Large intestine (tissue), 3 donors: Measurements from ENCODE around the gene RAB7A. TPM values are rescaled to one million over a fixed set of nuclear protein-coding genes. Genes with fewer than 3 reads are reported as not detected.
A peak's percentile ranks its signal among the peaks of the same experiment; 100 is the strongest.
"Not testable (repeated sequence)": the region's sequence is repeated elsewhere in the genome, so short reads cannot be mapped to it uniquely, and the experiment has no call there.

Source experiments
- DNase-seq, 2 donors: peaks; one replicate each; pipeline versions ENCODE4 v3.0.0 to v3.0.0-alpha.2; 2013
- H3K27ac ChIP-seq: one replicate; pipeline ENCODE4 v1.5.1; 2013; ENCODE audit warnings: low read length
- H3K27me3 ChIP-seq: 2 replicates; pipeline ENCODE4 v1.6.1; 2013; ENCODE audit warnings: low read length; ENCODE audit not compliant: control insufficient read depth, insufficient read depth
- H3K36me3 ChIP-seq: 2 replicates; pipeline ENCODE4 v1.6.1; 2013; ENCODE audit warnings: low read length; ENCODE audit not compliant: control insufficient read depth, insufficient read depth
- H3K4me1 ChIP-seq: one replicate; pipeline ENCODE4 v1.6.1; 2013; ENCODE audit warnings: low read length; ENCODE audit not compliant: control insufficient read depth, insufficient read depth
- H3K4me3 ChIP-seq: one replicate; pipeline ENCODE4 v1.5.1; 2013; ENCODE audit warnings: low read length
- H3K9me3 ChIP-seq: one replicate; pipeline ENCODE4 v1.6.1; 2013; ENCODE audit warnings: mild to moderate bottlenecking, low read depth, low read length, moderate library complexity; ENCODE audit not compliant: control insufficient read depth
- WGBS: methylation state at CpG from one replicate; pipeline ENCODE4 v1.1.5; 2013; ENCODE audit warnings: low lambda C conversion rate; ENCODE audit not compliant: insufficient coverage; 5-methylcytosine and 5-hydroxymethylcytosine counted together
- polyA plus RNA-seq: library from polyadenylated mRNA; unstranded; fragments of 120-200 nt; gene quantifications from one replicate; pipeline ENCODE4 v1.2.1, GENCODE V29; 2013

Gene RAB7A
- polyA plus RNA-seq, 1 donor = 198 TPM

GRCh38 chr3:128710816-128711433 lies 15.1 kb upstream of the RAB7A start:
- no CpG with 5 or more reads among the region's 7 CpGs for WGBS
- peaks cover 2% of the 10 kb centered on the region for H3K27me3 ChIP-seq
- H3K9me3 ChIP-seq = no peaks in the 10 kb centered on the region
- no peak overlapping the region for H3K27ac ChIP-seq
- H3K4me3 ChIP-seq = no peak overlapping the region
- no peaks in the 10 kb centered on the region for H3K4me1 ChIP-seq
- no peaks in the 10 kb centered on the region for H3K36me3 ChIP-seq
- DNase-seq = no peak

- Histone ChIP-seq H3K4me1 (no peaks in the 10 kb centered on the region), H3K36me3 (no peaks in the 10 kb centered on the region), H3K9me3 (no peaks in the 10 kb centered on the region), H3K4me3 (no peak overlapping the region), H3K27ac (no peak overlapping the region), H3K27me3 (peaks cover 2% of the 10 kb centered on the region)
- WGBS = no CpG with 5 or more reads among the region's 4 CpGs
- no peak for DNase-seq
Observed at GRCh38 chr3:128712848-128713247, 13.1 kb upstream of the RAB7A start.

DNA sequence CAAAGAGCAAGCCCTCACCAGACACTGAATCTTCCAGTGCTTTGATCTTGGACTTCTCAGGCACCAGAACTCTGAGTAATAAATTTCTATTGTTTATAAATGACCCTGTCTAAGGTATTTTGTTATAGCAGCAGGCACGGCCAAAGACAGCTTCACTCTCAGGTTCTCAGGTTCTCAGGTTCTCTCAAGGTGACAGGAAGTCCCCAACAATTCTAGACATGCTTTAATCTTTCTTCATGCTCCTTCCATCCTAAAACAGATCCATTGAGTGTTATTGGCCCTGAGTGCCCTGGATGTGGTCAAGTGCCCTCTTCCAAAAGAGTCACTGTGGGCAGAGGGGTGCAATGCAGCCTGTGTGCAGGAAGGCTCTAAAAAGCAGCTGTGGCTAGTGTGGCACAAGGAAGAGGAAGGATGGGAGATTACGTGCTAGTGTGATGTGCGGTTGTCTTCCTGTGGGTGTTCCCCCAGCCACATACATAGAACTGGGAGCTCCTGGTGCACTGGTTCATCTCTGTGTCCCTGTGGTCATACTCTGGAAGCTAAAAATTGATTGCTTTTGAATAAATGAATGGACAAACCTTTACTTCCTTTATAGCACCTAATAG lies 11.0 kb upstream of the RAB7A start:
- Histone ChIP-seq H3K4me3 (no peak overlapping the region), H3K4me1 (no peaks in the 10 kb centered on the region), H3K27ac (no peak overlapping the region), H3K9me3 (no peaks in the 10 kb centered on the region), H3K36me3 (no peaks in the 10 kb centered on the region), H3K27me3 (peaks cover 2% of the 10 kb centered on the region)
- WGBS = 60% methylated on average over 1 of the region's 3 CpGs
- DNase-seq = no peak

DNA sequence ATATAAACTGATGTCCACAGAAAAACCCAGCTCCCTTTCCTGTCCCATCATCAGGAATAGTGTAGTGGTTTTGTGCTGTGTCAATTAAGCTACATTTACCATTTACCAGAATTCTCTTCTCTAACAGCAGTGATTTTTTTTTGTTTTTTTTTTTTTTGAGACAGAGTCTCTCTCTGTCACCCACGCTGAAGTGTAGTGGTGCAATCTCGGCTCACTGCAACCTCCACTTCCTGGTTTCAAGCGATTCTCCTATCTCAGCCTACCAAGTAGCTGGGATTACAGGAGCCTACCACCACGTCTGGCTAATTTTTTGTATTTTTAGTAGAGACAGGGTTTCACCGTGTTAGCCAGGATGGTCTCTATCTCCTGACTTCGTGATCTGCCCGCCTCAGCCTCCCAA lies 7.1 kb upstream of the RAB7A start:
- not testable (repeated sequence) for H3K27ac ChIP-seq, DNase-seq, H3K4me3 ChIP-seq, H3K27me3 ChIP-seq, H3K4me1 ChIP-seq, H3K36me3 ChIP-seq, H3K9me3 ChIP-seq
- no CpG with 5 or more reads among the region's 7 CpGs for WGBS

DNA sequence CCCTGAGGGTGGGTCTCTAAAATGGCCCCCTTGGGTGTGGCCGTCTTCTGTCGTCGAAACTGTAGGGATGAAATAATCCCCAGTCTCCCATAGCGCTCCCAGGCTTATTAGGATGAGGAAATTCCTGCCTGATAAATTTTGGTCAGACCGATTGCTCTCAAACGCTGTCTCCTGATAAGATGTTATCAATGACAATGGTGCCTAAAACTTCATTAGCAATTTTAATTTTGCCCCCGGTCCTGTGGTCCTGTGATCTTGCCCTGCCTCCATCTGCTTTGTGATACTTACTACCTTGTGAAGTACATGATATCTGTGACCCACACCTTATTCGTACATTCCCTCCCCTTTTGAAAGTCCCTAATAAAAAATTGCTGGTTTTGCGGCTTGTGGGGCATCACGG lies 5.1 kb upstream of the RAB7A start:
- WGBS = 13% methylated on average over 1 of the region's 10 CpGs
- Histone ChIP-seq H3K9me3 (no peaks in the 10 kb centered on the region), H3K4me1 (no peaks in the 10 kb centered on the region)

GRCh38 chr3:128723477-128723876 lies 2.5 kb upstream of the RAB7A start:
- Histone ChIP-seq H3K4me1 (peaks cover 6% of the 10 kb centered on the region), H3K27me3 (peaks cover 4% of the 10 kb centered on the region), H3K4me3 (no peak overlapping the region), H3K27ac (no peak overlapping the region), H3K36me3 (no peaks in the 10 kb centered on the region), H3K9me3 (no peaks in the 10 kb centered on the region)
- no peak for DNase-seq
- no CpG with 5 or more reads among the region's 6 CpGs for WGBS

More for the DNA sequence above, 5.1 kb upstream of the RAB7A start:
- Histone ChIP-seq H3K27ac (no peak overlapping the region), H3K27me3 (peaks cover 4% of the 10 kb centered on the region), H3K36me3 (no peaks in the 10 kb centered on the region), H3K4me3 (no peak overlapping the region)
- no peak for DNase-seq

DNA sequence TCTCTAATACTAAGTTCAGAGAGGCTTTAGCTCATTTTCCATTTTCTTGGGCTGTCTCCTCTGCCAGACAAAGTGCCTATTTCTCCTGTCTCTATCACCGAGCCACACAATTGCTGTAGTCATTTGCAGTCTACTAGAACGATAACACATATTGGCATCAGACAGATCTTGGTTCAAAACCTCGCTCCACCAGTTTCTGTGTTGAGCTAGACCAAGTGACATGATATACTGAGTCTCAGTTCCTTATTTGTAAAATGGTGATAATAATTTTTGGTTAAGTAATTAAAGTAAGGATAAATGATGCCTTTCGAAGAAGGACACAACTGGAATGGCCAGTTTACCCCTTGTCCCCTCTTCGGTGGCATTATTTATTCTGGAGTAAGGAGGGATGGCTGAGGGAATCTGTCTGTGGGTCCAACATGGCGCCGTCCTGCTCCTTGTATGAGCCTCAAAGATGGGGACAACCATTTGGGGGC lies 398 bp upstream of the RAB7A start:
- 80% methylated on average over 1 of the region's 7 CpGs for WGBS
- no peak for DNase-seq
- peaks cover 1% of the 10 kb centered on the region for H3K36me3 ChIP-seq
- peak overlapping the region; percentile 36 for H3K27ac ChIP-seq
- H3K9me3 ChIP-seq = no peaks in the 10 kb centered on the region
- peaks cover 6% of the 10 kb centered on the region for H3K4me1 ChIP-seq
- no peak overlapping the region for H3K4me3 ChIP-seq
- H3K27me3 ChIP-seq = peaks cover 4% of the 10 kb centered on the region

DNA sequence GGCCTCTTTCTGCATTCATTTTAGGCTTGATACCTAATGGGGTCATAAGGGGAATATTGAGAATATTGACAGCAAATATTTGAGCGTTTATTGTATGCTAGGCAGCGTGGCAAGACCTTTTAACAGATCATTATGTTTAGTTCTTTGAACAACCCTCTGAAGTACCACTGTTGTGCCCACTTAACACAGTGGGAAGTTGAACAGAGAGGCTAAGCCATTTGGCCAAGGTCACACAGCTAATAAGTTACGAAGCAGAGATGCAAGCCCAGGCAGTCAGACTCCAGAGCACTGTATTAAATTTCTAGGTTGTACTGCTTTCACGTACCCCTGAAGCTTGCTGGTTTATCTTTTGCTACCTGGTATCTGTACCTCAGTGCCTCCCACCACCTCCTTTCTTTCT lies 1.1 kb downstream of the RAB7A start:
- no peaks in the 10 kb centered on the region for H3K9me3 ChIP-seq
- H3K36me3 ChIP-seq = peaks cover 5% of the 10 kb centered on the region
- no CpG with 5 or more reads among the region's 4 CpGs for WGBS
- no peaks in the 10 kb centered on the region for H3K27me3 ChIP-seq
- H3K27ac ChIP-seq = peak overlapping the region; percentile 94
- peaks cover 6% of the 10 kb centered on the region for H3K4me1 ChIP-seq
- H3K4me3 ChIP-seq = peak overlapping the region; percentile 97
- DNase-seq = no peak

DNA sequence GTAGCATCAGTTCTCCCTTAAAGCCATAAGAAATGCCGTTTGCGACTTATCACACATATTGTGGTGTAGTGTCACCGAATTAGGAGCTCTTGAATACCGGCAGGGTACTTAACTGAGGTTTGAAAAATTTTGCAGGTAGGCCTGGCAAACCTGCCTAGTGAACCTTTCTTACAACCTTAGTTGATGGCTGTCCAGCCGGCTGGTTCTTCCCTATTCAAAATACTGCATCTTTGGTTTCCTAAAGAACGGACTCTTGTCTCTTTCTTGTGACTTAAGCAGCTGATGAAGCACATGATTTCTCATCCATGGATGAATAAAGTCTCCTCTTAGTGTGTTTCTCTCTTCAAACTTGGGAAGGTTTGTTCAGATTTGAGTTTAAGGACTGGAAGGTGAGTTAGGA lies 1.5 kb downstream of the RAB7A start:
- H3K27ac ChIP-seq = peak overlapping the region; percentile 94
- no peaks in the 10 kb centered on the region for H3K27me3 ChIP-seq
- H3K9me3 ChIP-seq = no peaks in the 10 kb centered on the region
- WGBS = 33% methylated on average over 1 of the region's 6 CpGs
- peaks cover 6% of the 10 kb centered on the region for H3K4me1 ChIP-seq
- H3K36me3 ChIP-seq = peaks cover 5% of the 10 kb centered on the region
- DNase-seq = peak in 1 of 2 donors; percentile 25
- peak overlapping the region; percentile 97 for H3K4me3 ChIP-seq

- DNase-seq = no peak
- Histone ChIP-seq H3K4me1 (peaks cover 6% of the 10 kb centered on the region), H3K27me3 (no peaks in the 10 kb centered on the region), H3K36me3 (peaks cover 5% of the 10 kb centered on the region), H3K4me3 (peak overlapping the region; percentile 97), H3K9me3 (no peaks in the 10 kb centered on the region), H3K27ac (no peak overlapping the region)
- WGBS = no CpG with 5 or more reads among the region's 2 CpGs
Observed at GRCh38 chr3:128727996-128728395, 2.0 kb downstream of the RAB7A start.

DNA sequence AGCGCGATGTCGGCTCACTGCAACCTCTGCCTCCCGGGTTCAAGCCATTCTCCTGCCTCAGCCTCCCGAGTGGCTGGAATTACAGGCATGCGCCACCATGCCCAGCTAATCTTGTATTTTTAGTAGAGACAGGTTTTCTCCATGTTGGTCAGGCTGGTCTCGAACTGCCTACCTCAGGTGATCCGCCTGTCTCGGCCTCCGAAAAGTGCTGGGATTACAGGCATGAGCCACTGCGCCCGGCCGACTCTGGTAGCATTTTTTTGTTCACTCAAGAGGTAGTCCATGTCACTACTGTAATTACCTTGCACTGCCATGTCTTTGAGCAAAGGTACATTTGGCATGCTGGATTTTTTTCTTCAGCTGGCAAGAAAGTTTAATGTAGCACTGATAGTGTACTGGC lies 2.5 kb downstream of the RAB7A start:
- not testable (repeated sequence) for DNase-seq, H3K4me1 ChIP-seq, H3K9me3 ChIP-seq, H3K27ac ChIP-seq, H3K27me3 ChIP-seq, H3K4me3 ChIP-seq, H3K36me3 ChIP-seq
- no CpG with 5 or more reads among the region's 13 CpGs for WGBS
